ENCODE measurements around the gene UHRF1.
A peak's percentile ranks its signal among the peaks of the same experiment; 100 is the strongest.

The UHRF1 gene

GRCh38 chr19:4993683-4994082, 84.4 kb downstream of the UHRF1 start:
- peak; percentile 65 for DNase-seq

- no peak for DNase-seq
Observed at GRCh38 chr19:4996701-4997100, 87.4 kb downstream of the UHRF1 start.

GRCh38 chr19:4997297-4997696, 88.0 kb downstream of the UHRF1 start:
- no peak for DNase-seq

- no peak for DNase-seq
Observed at GRCh38 chr19:5000120-5000611, 90.9 kb downstream of the UHRF1 start.

GRCh38 chr19:5001615-5002014, 92.3 kb downstream of the UHRF1 start:
- DNase-seq = peak; percentile 14

GRCh38 chr19:5002143-5002542, 92.8 kb downstream of the UHRF1 start:
- no peak for DNase-seq

GRCh38 chr19:5003781-5004180, 94.5 kb downstream of the UHRF1 start:
- no peak for DNase-seq

- no peak for DNase-seq
Observed at GRCh38 chr19:5005096-5005495, 95.8 kb downstream of the UHRF1 start.

- no peak for DNase-seq
Observed at GRCh38 chr19:5006201-5006600, 96.9 kb downstream of the UHRF1 start.

- DNase-seq = no peak
Observed at GRCh38 chr19:5006821-5007220, 97.5 kb downstream of the UHRF1 start.

Data from NCI-H2171 treated with DMSO at 0.1 percent for 48 hours (cell line).